Measurements from ENCODE around the gene CAVIN2.

- TF ChIP-seq CTCF (conservative IDR thresholded peaks at IDR 0.05; ENCODE audit: low read depth, low read length) (no peak), EZH2 (IDR thresholded peaks at IDR 0.05; ENCODE audit: low read length, unreplicated experiment) (no peak)
These were observed 51.2 kb downstream of the CAVIN2 start for GRCh38 chr2:191795715-191796114.
